Myocyte (in vitro differentiated cells): ENCODE measurements around the gene WDR83. TPM values are rescaled to one million over a fixed set of nuclear protein-coding genes. Genes with fewer than 3 reads are reported as not detected.
"Not testable (repeated sequence)": the region's sequence is repeated elsewhere in the genome, so short reads cannot be mapped to it uniquely, and the experiment has no call there.

Source experiments
- DNase-seq: peaks from one replicate; pipeline ENCODE4 v3.0.0-alpha.2; 2012; ENCODE audit warnings: low read depth
- total RNA-seq: library from RNA; depleted of rRNA; stranded (reverse); fragments of >200 nt; gene quantifications from 2 replicates; pipeline ENCODE4 v1.2.3, GENCODE V29; 2014

The WDR83 gene
- total RNA-seq, 1 donor from 2014 or later = 10.5 TPM

DNA sequence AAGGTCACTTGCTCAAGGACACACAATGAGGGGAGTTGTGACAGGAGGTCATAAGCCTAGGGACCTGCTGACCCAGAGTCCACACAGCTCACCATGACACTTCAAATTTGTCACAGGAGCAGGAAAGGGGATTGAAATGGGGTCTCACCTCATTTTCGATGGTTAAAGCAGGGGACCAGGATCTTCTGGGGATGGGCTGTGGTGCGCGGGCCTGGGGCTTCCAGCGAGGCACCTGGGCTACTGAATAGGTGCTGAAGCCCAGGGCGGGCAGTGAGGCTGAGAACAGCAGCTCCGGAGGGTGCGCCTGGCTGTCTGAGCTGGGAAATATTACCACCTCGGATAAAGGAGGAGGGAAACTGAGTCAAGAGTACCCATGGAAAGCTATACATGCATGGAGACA, 11.1 kb upstream of the WDR83 start:
- DNase-seq = no peak

DNA sequence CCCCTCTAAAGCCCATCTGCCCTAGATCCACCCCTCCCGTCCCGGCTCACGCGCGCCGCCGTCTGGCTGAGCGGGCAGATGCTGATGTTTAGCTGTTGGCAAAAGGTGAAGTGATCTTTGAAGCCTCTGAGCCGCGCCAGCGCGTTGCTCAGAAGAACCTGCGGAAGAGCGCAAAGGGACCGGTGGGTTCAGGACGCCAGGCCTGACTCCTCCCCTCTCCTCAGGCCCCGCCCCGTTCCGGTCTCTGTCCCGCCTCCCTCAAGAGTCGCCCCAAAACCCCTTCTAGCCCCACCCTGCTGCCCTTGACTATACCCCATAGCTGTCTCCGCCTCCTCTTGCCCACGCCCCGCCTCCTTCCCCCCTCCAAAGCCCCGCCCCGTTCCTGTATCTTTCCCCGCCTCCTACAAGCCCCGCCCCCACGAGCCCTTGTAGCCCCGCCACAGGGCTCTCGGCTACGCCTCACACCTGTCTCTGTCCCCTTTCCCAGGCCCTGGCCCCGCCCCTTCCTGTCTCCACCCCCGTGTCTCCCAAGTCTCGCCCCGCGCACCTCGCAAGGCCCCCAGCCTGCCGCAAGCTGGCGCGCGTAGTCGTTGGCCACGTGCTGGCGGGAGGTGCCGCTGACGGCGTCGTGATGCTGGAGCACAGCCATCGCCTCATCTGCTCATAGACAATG, 9.6 kb upstream of the WDR83 start:
- DNase-seq = no peak

DNA sequence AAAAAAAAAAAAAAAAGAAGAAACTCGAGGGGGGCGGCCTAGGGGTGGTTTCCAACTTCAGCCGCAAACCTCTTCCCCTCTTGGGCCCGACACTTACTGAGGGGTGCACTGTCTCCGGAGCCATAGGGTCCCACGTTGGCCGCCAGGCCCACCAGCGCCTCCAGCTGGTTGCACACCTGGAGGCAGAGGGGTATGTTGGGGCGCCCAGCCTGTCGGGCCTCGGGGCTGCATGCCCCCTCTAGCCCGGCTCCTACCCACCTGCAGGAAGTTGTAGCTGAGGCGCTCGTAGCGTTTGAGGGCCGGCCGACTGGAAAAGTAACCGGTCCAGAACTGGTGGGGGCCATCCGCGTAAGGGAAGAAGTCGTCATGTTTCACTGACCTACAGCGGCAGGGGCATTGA, 8.6 kb upstream of the WDR83 start:
- no peak for DNase-seq

DNA sequence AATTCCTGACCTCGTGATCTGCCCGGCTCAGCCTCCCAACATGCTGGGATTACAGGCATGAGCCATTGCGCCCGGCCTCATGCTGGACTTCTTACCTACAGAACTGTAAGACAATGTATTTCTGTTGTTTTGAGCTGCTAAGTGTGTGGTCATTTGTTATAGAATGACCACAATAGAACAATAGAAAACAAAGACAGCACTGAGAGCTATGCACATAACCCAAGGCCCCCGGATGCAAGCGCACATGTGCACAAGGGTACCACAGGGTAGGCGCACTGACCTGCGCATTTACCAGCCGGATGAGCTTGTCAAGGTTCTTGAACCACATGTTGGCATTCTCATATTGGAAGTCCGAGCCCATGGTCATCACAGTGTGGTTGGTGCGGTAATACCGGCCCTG, 5.6 kb upstream of the WDR83 start:
- no peak for DNase-seq

DNA sequence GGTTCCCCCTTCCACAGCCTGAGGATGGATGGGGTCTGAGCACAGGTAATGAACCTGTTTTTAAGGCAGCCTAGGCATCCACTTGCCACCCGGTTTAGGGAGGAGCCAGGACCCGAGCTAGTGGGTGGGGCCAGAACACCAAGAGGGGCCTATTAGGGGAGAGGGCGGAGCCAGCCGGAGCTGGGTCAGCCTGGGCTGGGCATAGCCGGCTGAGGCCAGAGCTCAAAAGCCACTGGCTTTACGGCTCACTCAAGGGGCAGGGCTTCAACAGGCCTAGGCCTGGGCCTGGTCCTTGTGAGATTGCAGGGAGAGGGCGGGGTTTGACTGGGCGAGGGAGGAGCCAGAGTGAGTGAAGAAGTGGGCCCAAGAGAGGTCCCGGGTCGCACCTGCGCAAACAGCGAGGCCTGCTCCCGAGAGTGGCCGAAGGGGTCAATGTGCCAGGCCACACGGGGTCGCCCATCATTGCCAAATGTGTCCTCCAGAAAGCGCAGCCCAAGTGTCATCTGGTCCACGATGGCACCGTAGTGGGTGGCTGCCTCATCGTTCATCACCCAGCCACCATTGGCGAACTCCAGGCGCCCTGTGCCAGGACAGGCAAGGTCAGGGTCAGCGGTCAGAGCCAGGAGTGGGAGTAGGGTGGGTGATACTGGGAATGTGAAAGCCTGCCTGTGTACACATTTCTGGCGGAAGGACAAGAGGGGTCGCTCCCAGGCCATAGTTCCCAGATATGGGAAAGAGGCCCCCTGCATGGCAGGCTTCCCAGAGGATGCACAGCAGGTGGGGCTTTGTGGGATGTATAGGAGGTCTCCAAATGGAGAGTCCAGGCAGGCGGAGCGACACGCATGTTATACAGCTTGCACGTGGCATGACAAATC, 2.0 kb upstream of the WDR83 start:
- DNase-seq = no peak

DNA sequence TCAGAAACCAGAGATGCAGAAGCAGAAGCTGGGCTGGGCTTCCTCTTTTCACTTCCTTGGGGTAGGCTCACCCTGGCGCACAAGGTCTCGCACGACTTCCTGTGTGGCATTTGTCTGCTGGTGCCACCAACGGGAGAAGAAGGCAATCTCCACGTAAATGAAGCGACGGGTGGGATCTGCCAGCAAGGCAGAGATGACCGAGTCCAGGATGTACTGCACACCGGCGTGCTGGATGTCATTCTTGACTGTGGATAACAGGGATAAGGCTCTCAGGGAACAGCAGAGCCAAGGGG, 1.4 kb upstream of the WDR83 start:
- no peak for DNase-seq

DNA sequence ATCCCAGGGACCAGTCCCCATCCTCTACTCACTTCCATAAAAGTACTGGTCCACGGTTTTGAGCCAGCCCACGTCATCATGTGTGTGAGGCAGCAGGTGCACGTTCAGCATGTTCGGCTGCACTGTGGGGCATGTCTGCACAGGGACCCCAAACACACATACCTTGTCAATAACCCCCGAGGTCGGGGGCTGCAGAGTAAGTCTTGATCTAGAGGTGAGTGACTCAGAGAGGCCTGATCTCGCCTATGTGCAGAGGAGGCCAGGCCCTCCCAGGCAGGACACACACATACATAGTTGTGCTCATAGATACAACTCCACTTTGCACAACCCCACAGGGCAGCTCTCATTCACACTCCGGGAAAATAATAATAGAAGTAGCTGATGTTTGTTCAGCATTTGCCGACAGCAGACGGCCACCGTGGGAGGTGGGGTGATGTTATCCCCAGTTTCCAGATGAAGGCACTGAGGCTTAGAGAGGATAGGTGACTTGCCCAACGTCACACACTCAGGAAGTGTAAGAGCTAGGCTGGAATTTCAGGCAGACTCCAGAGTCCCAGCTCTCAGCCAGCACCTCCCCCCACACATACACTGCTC, 839 bp upstream of the WDR83 start:
- no peak for DNase-seq

DNA sequence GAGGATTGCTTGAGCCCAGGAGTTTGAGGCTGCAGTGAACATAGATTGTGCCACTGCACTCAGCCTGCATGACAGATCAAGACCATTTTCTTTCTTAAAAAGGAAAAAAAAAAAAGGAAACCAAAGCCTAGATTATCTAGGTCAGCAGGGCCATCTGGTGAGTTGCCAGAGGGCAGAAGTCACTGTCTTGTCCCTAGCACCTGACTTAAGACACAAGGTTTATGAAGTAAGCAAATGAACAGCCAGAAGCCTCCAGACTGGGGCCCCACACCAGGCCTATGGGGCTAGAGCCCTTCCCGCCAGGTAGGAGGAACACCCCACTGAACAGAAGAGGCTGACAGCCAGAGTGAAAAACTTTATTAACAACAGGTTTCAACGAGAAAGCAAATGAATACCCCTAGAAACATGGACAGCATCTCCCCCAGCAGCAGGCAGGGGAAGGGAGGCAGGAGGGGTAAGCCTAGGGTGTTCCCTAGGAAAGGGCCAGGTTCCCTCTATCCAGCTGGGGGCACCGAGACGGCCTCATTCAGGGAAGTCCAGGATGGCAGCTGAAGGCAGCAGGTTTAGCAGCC, 1.2 kb downstream of the WDR83 start:
- DNase-seq = no peak

DNA sequence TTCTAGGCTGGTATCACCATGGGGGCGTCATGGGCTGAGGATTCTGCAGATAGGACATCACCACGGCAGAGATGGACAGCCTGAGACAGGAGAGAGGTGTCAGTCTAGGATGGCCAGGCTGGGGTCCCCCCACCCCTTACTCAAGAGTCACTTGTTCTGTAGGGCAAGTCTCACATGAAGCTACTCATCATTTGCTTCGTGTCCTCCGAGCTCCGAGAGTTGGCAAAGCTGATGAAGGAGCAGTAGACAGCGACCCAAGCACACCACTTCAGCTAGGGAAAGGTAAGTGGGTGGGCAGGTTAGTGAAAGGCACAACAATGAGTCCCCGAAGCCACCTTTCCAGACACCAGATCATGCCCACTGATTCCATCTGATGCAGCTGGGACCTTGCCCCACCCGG, 1.7 kb downstream of the WDR83 start:
- no peak for DNase-seq

DNA sequence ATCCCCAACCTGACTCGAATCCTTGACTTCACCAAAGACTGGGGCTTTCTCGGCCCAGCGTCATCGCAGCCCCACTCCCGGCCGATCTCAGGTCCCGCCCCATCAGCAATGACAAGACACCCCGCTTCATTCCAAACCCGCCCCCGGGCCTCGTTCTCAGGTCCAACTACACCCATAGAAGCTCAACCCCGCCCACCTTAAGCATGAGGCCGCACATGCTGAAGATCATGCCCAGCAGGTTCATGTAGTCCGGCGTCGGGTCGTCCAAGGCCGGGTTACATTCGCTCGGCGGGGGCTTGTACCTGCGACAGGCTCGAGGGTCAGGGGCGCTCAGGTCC, 2.3 kb downstream of the WDR83 start:
- peak; percentile 62 for DNase-seq

DNA sequence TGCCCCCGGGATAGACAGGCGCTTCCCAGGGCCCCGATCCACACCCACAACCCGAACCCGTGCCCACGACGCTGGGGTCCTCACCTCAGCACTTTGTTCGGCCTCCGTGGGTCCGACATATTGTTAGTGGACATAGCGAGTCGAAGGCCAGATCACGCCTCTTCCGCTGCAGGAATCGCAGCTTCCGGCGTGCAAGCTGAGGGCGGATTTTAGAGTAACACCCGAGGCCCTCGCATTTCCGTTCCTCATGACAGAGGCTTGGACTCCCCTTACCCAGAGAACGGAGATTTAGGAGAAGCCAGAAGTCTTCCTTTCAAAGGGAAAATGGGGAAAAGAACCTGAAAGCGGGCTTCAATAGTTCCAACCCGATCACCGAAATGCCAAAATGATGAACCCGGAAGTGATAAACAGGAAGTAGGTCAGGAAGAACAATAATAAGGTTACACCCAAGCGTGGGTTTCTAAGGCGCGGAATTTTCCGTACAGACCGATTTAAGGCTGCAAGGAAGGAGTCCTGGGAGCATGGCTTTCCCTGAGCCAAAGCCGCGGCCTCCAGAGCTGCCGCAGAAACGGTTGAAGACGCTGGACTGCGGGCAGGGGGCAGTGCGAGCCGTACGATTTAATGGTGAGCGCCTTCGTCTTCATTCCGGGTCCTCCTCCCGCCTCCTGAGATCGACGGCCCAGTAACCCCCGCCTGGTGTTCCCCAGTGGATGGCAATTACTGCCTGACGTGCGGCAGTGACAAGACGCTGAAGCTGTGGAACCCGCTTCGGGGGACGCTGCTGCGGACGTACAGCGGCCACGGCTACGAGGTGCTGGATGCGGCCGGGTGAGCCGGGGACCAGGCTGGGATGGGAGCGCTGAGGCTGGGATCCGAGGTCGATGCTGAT, 2.9 kb downstream of the WDR83 start:
- peak; percentile 87 for DNase-seq

DNA sequence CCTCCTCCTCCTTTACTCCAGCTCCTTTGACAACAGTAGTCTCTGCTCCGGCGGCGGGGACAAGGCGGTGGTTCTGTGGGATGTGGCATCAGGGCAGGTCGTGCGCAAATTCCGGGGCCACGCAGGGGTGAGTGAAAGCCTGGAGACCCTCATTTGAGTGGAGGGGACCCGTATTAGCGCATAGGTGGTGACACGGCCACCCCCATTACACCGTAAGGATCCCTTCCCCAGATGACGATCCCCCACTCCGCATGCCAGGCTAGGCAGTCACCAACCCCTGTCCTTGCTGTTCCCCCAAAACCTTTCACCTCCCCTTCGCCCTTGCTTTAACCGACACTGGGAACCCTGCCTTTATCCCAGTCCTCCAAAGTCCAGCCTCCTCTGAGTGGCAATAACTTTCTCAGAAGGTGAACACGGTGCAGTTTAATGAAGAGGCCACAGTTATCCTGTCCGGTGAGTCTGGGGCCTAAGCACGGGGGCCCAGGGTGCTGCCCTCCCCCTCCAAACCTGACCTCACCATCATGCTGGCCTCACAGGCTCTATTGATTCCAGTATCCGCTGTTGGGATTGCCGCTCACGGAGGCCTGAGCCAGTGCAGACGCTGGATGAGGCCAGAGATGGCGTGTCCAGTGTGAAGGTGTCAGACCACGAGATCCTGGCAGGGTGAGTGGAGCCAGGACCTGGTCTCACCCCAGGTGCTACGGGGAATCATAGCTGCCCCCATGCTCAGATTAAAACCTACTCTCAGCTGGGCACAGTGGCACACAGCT, 3.7 kb downstream of the WDR83 start:
- DNase-seq = no peak

DNA sequence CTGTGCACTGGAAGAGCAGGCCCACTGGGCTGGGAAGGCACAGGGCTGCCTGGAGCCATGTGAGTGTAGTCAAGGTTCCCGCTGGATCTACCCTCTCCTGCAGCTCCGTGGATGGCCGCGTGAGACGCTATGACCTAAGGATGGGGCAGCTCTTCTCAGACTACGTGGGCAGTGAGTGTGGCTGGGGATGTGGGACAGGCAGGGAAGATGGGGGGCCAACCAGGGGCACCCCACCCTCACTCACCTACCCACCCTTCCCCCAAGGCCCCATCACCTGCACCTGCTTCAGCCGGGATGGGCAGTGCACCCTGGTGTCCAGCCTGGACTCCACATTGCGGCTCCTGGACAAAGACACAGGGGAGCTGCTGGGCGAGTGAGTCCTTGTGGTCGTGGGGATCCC, 6.1 kb downstream of the WDR83 start:
- DNase-seq = no peak

DNA sequence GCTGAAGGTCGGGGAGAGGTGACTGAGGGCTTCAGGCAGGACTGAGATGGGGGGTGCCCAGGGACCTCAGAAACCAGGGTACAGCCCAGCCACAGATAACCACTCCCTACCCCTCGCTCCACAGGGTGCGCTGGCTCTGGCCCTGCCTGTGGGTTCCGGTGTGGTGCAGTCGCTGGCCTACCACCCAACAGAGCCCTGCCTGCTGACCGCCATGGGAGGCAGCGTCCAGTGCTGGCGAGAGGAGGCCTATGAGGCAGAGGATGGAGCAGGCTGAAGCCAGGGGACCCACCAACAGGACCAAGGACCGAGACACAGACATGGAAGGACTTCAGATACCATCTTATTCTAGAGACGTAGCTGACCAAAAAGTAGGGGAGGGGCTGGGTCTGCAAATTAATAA, 8.8 kb downstream of the WDR83 start:
- no peak for DNase-seq

DNA sequence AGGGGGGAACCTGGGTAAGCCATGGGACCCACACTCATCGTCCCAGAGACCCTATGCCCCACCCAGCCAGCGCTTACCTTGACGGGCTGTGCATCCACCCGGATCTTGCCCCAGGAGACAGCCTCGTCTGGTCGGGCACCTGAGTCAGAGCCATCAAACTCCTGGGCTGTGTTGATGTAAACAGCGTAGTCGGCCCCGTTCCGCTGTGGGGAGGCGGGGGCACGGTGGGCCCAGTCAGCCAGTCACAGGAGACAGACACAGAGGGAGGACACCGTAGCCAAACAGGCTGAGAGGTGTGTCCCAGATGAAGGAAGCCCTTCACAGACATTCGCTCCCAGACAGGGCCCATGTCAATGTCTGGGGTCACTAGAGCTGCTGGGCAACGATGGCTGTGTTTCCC, 9.3 kb downstream of the WDR83 start:
- DNase-seq = no peak

DNA sequence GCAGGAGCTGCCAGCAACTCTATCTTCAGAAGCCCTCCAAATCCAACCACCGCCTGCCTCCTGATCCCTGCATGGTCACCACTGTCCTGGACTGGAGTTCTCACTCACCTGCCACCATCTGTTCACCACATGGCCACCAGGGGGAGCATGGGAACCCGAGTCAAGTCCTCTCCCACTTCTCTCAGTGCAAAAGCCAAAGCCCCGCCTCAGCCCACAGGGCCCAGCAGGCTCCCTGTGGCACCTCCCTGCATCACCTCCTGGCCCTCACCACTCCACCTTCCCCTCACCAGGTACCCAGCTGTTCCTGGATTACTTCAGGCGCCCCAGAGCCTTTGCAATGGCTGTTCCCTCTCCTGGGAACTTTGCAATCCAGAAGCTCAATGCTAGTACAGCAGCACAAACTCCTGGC, 9.8 kb downstream of the WDR83 start:
- DNase-seq = peak; percentile 82

DNA sequence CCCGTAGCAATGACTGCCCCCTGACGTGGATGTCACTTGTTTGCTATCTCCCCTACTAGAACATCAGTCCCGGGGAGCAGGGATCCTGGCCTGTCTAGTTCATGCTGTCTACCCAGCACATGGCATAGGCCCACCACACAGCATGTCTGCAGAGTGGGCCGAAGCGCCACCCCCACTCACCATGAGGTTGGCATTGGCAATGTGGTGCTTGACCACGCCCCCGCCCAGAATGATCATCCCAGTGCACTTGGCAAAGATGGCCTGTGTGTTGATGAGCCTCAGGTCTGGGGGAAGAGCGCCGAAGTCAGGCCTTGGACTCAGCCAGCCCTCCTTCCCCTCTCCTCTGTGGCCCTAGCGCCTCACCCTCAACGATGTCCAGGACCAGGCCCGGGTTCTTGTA, 10.3 kb downstream of the WDR83 start:
- no peak for DNase-seq

DNA sequence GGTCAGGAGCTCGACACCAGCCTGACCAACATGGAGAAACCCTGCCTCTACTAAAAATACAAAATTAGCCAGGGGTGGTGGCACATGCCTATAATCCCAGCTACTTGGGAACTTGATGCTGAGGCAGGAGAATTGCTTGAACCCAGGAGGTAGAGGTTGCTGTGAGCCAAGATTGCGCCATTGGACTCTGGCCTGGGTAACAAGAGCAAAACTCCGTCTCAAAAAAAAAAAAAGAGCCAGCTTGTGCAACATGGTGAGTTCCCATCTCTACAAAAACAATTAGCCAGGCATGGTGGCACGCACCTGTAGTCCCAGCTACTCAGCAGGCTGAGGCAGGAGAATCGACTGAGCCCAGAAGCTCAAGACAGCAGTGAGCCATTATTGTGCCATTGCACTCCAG, 11.4 kb downstream of the WDR83 start:
- not testable (repeated sequence) for DNase-seq

DNA sequence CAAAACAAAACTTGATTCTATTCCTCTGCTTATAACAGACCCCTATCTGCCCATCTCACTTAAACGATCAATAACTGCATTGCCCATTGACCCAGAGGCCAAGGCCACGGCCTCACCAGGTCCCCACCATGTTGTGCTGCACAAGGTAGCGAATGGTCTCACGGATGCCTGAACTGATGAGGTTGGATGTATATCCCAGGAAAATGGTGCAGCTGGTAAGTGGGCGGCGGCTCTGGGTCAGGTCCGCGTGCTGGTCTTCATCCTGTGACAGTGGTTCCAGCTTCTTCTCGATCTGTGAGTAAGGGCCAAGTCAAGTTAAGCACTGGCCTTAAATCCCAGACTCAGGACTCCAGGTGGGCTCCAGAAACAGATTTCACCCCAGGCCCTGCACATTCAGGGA, 13.4 kb downstream of the WDR83 start:
- no peak for DNase-seq

DNA sequence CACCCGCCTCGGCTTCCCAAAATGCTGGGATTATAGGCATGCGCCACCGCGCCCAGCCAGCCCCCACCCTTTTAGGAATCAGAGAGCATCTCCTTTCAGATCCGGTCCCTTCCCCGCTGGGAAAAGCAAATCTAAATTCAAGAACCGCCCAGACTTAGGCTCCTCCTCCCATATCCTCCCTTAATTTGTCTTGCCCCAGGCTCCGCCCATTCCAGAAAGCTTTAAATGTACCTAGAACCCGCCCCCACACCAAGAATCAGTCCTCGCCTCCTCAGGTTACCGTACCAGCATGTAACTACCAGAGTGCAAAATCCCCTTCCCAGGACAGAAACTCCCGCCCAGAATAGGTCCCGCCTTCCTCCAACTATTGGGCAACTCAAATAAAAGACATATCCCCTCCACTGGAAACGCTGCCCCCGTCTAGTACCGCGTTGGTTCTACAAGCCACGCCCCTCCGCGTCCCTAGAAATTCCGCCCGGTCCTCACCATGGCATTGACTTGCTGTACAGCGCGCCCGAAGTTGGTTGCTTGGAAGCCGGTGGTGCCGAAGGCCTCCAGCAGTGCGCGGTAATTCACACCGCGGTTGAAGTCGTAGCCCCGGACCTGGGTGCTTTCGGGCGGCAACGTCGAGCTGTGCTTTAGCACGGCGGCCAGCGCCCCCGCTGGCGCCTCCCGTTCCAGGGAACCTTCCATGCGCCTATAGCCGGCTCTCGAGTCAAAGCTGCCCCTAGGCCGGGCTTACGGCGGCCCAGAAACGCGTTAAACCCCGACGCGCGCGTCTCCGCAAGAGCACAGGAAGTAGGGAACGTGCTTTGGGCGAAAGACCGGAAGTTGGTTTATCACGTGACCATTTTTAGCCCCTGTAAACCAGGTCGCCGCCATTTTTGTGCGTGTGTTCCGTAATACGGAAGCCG, 14.7 kb downstream of the WDR83 start, which contains the start of gene DHPS:
Gene DHPS, minus strand, starts transcription at position 807 of the 914 bp plus-strand sequence. Its CDS starts 114 bp downstream, at position 693.
- peak; percentile 97 for DNase-seq
